Fibroblast of lung (primary cell): ENCODE data around the gene TMEM233.

Experiments used
- EZH2 ChIP-seq: IDR thresholded peaks from 2 replicates; pipeline ENCODE4 v1.5.1; 2012; ENCODE audit warnings: low read length, control low read depth, mild to moderate bottlenecking; ENCODE audit errors: missing control alignments
- TF ChIP-seq, protein P1 (sequence below), 2 donors: IDR thresholded peaks in 1 of 2; conservative IDR thresholded peaks in 1 of 2; 1 replicate in 1 of 2; 2 replicates in 1 of 2; pipeline ENCODE4 v1.5.1; 2011 to 2012; ENCODE audit warnings: low read length in 2 of 2, control low read depth in 1 of 2, inconsistent platforms in 1 of 2, low read depth in 1 of 2, mild to moderate bottlenecking in 1 of 2

DNA sequence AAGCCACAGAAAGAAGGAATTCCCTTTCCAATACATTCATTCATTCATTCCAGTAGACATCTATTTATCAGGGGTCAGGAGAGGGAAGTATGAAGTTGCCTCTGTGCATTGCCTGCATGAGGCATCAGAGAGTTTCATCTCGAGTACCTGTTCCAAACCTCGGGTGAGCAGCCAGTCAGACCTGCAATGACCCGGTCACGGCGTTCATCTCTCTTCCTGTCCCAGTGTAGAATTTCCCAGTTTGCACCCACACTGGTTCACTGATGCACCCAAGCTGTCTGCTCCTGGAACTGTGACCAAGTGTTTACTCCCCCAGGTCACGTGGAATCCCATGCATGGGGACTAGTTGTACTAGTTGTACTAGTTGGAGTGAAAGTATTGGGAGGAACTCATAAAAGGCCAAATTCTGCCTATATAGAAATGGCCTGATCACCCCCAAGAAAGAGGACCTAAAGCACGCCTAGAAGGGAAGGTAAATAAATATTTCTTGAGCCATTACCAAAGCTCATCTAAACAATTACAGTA is 52.0 kb downstream of the TMEM233 start:
- TF ChIP-seq, protein P1, sequence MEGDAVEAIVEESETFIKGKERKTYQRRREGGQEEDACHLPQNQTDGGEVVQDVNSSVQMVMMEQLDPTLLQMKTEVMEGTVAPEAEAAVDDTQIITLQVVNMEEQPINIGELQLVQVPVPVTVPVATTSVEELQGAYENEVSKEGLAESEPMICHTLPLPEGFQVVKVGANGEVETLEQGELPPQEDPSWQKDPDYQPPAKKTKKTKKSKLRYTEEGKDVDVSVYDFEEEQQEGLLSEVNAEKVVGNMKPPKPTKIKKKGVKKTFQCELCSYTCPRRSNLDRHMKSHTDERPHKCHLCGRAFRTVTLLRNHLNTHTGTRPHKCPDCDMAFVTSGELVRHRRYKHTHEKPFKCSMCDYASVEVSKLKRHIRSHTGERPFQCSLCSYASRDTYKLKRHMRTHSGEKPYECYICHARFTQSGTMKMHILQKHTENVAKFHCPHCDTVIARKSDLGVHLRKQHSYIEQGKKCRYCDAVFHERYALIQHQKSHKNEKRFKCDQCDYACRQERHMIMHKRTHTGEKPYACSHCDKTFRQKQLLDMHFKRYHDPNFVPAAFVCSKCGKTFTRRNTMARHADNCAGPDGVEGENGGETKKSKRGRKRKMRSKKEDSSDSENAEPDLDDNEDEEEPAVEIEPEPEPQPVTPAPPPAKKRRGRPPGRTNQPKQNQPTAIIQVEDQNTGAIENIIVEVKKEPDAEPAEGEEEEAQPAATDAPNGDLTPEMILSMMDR (conservative IDR thresholded peaks at IDR 0.05 in 1 of 2, IDR thresholded peaks at IDR 0.05 in 1 of 2; ENCODE audit: low read depth in 1 of 2, low read length in 2 of 2): no peak
- no peak for TF ChIP-seq EZH2
